Neural crest cell (in vitro differentiated cells): Measurements from ENCODE around the gene TACR1. TPM values are rescaled to one million over a fixed set of nuclear protein-coding genes. Genes with fewer than 3 reads are reported as not detected.

Experiments used
- DNase-seq: peaks from one replicate; pipeline ENCODE4 v3.0.0; 2021; ENCODE audit warnings: low read depth, mixed read lengths, low spot score
- H3K27ac Mint-ChIP-seq: one replicate; pipeline ENCODE4 v1.8.0; 2021; ENCODE audit warnings: mild to moderate bottlenecking, mixed read lengths; ENCODE audit not compliant: unreplicated experiment
- H3K27me3 Mint-ChIP-seq: 2 replicates; pipeline ENCODE4 v1.8.0; 2021; ENCODE audit warnings: low read depth, mild to moderate bottlenecking, mixed read lengths
- H3K36me3 Mint-ChIP-seq: 2 replicates; pipeline ENCODE4 v1.8.0; 2021; ENCODE audit warnings: low read depth, mild to moderate bottlenecking, mixed read lengths
- H3K4me1 Mint-ChIP-seq: 2 replicates; pipeline ENCODE4 v1.8.0; 2021; ENCODE audit warnings: mixed read lengths
- H3K4me3 Mint-ChIP-seq: one replicate; pipeline ENCODE4 v1.8.0; 2021; ENCODE audit warnings: mild to moderate bottlenecking, mixed read lengths
- H3K9me3 Mint-ChIP-seq: 2 replicates; pipeline ENCODE4 v1.8.0; 2021; ENCODE audit warnings: mixed read lengths
- total RNA-seq: library from RNA; stranded (reverse); gene quantifications from 2 replicates; pipeline ENCODE4 v1.2.1, GENCODE V29; 2021
- TF ChIP-seq, protein P1 (sequence below): fragments of 200-600 bp; sonication (generic); conservative IDR thresholded peaks from 2 replicates; pipeline ENCODE4 v1.5.0; 2021; ENCODE audit warnings: antibody characterized with exemption, mild to moderate bottlenecking

The TACR1 gene
- total RNA-seq, 1 donor from 2014 or later = 0.30 TPM

DNA sequence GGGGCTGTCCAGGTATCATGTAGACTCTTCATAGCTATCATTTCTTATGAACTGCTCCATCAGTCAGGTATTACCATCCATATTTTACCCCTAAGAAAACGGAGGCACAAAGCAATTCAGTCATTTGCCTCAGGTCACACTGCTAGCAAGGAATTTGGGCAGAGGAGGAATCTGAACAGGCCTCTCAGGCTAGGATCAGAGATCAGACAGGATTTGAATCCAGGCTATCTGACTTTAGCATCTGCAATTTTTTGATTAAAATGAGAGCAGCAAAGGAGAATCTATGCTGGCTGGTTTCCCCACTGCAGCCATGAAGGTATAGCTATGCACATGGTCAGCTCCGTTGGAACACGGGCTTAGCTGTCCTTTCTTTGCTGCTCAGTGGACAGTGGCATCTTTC is 60.1 kb downstream of the TACR1 start:
- Mint-ChIP-seq H3K27ac (no peak overlapping the region), H3K9me3 (no peaks in the 10 kb centered on the region), H3K36me3 (no peaks in the 10 kb centered on the region), H3K27me3 (no peaks in the 10 kb centered on the region), H3K4me3 (no peak overlapping the region), H3K4me1 (no peaks in the 10 kb centered on the region)
- TF ChIP-seq, protein P1, sequence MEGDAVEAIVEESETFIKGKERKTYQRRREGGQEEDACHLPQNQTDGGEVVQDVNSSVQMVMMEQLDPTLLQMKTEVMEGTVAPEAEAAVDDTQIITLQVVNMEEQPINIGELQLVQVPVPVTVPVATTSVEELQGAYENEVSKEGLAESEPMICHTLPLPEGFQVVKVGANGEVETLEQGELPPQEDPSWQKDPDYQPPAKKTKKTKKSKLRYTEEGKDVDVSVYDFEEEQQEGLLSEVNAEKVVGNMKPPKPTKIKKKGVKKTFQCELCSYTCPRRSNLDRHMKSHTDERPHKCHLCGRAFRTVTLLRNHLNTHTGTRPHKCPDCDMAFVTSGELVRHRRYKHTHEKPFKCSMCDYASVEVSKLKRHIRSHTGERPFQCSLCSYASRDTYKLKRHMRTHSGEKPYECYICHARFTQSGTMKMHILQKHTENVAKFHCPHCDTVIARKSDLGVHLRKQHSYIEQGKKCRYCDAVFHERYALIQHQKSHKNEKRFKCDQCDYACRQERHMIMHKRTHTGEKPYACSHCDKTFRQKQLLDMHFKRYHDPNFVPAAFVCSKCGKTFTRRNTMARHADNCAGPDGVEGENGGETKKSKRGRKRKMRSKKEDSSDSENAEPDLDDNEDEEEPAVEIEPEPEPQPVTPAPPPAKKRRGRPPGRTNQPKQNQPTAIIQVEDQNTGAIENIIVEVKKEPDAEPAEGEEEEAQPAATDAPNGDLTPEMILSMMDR = no peak
- DNase-seq = no peak

DNA sequence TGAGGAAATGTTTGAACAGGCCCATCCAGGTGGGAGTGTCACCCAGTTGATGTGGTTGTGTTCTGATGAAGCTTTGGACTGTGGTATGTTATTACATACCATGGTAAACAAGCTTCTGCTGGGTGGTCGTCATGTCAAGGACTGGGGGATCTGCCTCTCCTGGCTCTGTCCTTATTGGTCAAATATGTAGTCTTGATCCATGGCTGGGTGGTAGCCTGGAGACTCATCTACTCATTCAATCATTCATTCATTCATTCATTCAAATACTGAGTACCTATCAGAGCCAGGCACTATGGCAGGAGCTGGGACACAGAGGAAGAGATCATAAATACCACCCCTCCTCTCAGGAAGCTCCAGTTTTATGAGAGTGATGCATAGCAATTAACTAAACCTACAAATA is 60.8 kb downstream of the TACR1 start:
- TF ChIP-seq, protein P1 = no peak
- no peak overlapping the region for H3K27ac Mint-ChIP-seq
- no peaks in the 10 kb centered on the region for H3K4me1 Mint-ChIP-seq
- no peaks in the 10 kb centered on the region for H3K27me3 Mint-ChIP-seq
- H3K36me3 Mint-ChIP-seq = no peaks in the 10 kb centered on the region
- no peak overlapping the region for H3K4me3 Mint-ChIP-seq
- no peaks in the 10 kb centered on the region for H3K9me3 Mint-ChIP-seq
- no peak for DNase-seq

DNA sequence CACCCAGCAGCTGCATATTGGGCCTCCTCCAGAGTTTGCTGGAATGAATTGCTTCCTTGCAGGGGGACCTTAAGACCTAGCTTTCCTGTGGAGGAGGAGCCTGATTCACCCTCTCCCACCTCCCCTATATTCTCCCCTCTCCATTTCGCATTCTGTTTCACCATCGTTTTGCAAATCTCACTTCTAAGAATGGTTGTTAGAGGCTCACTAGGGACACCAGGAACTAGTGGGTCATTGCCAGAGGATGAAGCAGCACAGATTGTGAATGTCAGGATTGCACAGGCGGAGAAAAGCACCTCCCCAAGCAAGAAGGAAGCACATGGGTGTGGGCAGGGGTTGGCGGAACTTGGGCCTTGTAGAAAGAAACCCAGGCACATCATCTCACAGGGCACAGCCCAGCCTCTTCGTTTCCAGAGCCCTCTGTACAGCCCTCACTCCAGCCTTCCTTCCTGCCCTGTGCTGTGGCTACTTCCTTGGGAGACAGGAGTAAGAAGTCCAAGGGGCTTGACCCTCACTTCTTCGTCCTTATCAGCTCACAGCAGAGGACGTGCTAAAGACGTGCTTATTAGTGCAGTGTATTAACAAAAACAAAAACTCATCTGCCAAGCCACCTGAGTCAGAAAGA is 63.4 kb downstream of the TACR1 start:
- H3K9me3 Mint-ChIP-seq = no peaks in the 10 kb centered on the region
- no peaks in the 10 kb centered on the region for H3K4me1 Mint-ChIP-seq
- no peak for DNase-seq
- no peaks in the 10 kb centered on the region for H3K36me3 Mint-ChIP-seq
- no peaks in the 10 kb centered on the region for H3K27me3 Mint-ChIP-seq
- no peak overlapping the region for H3K4me3 Mint-ChIP-seq
- no peak overlapping the region for H3K27ac Mint-ChIP-seq
- TF ChIP-seq, protein P1 = no peak

DNA sequence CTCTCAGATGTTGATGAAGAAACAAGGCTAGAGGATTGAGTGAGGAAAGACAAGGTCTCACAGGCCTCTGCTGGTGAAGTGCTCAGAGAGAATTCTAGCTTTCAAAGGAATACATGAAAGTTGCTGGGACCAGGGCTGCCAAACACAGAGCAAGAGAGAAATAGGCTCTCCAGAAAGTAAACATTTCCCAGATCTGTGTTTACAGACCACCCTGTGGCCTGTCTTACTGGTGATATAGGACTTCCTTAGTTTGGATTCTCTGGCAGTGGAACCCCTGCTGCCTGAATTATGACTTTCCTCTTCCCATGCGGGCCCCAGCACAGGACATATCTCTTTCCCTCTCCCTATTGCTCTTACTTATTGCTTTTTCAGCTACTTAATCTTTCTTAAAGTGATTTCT is 64.5 kb downstream of the TACR1 start:
- Mint-ChIP-seq H3K36me3 (no peaks in the 10 kb centered on the region), H3K9me3 (no peaks in the 10 kb centered on the region), H3K27ac (no peak overlapping the region), H3K27me3 (no peaks in the 10 kb centered on the region), H3K4me1 (no peaks in the 10 kb centered on the region), H3K4me3 (no peak overlapping the region)
- DNase-seq = no peak
- TF ChIP-seq, protein P1 = no peak

DNA sequence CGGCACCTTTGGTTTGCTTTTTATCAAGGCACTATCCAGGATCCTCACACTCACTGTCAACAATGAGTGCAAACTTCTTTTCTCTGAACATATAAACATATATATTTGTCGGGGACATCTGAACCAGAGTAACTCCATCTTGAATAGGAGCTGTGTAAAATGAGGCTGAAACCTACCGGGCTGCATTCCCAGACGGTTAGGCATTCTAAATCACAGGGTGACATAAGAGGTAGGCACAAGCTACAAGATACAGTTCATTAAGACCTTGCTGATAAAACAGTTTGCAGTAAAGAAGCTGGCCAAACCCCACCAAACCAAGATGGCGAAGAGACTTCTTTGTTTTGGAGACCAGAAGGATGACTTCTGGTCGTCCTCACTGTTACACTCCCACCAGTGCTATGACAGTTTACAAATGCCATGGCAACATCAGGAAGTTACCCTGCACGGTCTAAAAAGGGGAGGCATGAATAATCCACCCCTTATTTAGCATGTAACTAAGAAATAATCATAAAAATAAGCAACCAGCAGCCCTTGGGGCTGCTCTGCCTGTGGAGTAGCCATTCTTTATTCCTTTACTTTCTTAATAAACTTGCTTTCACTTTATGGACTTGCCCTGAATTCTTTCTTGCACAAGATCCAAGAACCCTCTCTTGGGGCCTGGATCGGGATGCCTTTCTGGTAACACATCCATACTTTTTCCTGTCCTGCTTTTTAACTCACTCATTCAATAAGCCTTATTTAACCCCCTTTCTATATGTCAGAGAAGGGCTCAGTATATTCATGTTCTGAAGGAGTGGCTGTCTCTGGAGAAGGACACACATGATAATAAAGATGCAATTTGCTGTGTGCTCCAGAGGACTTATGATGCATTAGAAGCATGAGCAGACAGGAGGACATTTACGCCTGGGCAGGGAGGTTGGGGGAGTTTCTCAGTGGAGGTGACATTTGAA is 65.4 kb downstream of the TACR1 start:
- Mint-ChIP-seq H3K27ac (no peak overlapping the region), H3K27me3 (no peaks in the 10 kb centered on the region)
- no peak for DNase-seq

More for the DNA sequence above, 65.4 kb downstream of the TACR1 start:
- Mint-ChIP-seq H3K4me1 (no peaks in the 10 kb centered on the region), H3K36me3 (no peaks in the 10 kb centered on the region), H3K4me3 (no peak overlapping the region), H3K9me3 (no peaks in the 10 kb centered on the region)
- TF ChIP-seq, protein P1 = no peak
